H1 (cell line): ENCODE results near the gene NFATC1. TPM values are rescaled to one million over a fixed set of nuclear protein-coding genes. Genes with fewer than 3 reads are reported as not detected.

ENCODE experiments used
- EP300 ChIP-seq, 2 experiments: IDR thresholded peaks; 1 replicate in 1 of 2; 2 replicates in 1 of 2; pipeline ENCODE4 v1.6.1; 2011 to 2012; ENCODE audit warnings: low read depth in 2 of 2, low read length in 2 of 2, mild to moderate bottlenecking in 2 of 2, borderline replicate concordance in 1 of 2, inconsistent platforms in 1 of 2, moderate library complexity in 1 of 2
- POU5F1 ChIP-seq: IDR thresholded peaks from 2 replicates; pipeline ENCODE4 v1.6.1; 2011; ENCODE audit warnings: low read depth, mild to moderate bottlenecking, low read length, moderate library complexity
- polyA plus RNA-seq, 7 experiments: library from polyadenylated mRNA; depleted of rRNA in 3 of 7; stranded (reverse) in 5 of 7; unstranded in 2 of 7; fragments of >200 nt in 5 of 7; fragments of 200-250 nt in 2 of 7; gene quantifications; 1 replicate in 5 of 7; 2 replicates in 1 of 7; 4 replicates in 1 of 7; pipeline versions ENCODE4 v1.2.1 to v1.2.3, GENCODE V29; 2011 to 2013; ENCODE audit warnings: missing spikeins in 2 of 7, mixed read lengths in 2 of 7
- total RNA-seq: library from RNA; stranded (reverse); fragmentation: NEBNext Ultra II Directional; extraction: Animal tissue kit (Norgen Biotek cat#: 25700); gene quantifications from 2 replicates; pipeline ENCODE4 v1.2.1, GENCODE V29; 2021
- TF ChIP-seq, protein P1 (sequence below): fragments of 300-600 bp; sonication (generic); IDR thresholded peaks from 2 replicates; pipeline ENCODE4 v1.7.1; 2012; ENCODE audit warnings: low read length, moderate library complexity, mild to moderate bottlenecking, inconsistent platforms; ENCODE audit not compliant: insufficient replicate concordance

The NFATC1 gene
- total and polyA plus RNA-seq, 2 of the 8 experiments (the other 6 are each of a cell fraction or from before 2014, with no cell fraction given): 2.0 to 6.6 TPM

DNA sequence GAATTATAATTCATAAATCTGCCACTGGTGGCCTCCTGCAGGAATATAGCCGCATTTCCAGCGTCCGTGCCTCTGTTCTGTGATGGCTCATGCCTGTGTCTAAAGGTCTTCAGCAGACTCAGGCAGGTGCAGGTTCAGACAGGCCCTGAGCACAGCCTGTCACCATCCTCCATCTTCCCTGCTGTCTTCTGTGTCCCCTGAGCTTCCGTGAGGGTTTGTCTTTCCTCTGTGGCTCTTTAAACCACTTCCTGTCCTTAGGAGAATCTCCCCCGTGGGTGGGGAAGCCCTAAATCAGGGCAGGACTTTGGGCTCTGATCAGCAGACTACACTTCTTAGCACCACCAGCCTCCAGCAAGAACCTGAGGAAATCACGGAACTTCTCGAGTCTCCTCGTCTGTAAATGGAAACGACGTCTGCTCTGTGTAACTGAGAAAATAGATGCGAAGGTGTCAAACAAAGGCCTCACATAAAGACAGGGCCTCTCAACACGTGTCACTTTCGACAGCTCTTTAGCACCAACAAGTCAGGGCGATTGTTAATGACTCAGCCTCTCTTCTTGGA, 24.1 kb upstream of the NFATC1 start (continued):
- TF ChIP-seq, protein P1, sequence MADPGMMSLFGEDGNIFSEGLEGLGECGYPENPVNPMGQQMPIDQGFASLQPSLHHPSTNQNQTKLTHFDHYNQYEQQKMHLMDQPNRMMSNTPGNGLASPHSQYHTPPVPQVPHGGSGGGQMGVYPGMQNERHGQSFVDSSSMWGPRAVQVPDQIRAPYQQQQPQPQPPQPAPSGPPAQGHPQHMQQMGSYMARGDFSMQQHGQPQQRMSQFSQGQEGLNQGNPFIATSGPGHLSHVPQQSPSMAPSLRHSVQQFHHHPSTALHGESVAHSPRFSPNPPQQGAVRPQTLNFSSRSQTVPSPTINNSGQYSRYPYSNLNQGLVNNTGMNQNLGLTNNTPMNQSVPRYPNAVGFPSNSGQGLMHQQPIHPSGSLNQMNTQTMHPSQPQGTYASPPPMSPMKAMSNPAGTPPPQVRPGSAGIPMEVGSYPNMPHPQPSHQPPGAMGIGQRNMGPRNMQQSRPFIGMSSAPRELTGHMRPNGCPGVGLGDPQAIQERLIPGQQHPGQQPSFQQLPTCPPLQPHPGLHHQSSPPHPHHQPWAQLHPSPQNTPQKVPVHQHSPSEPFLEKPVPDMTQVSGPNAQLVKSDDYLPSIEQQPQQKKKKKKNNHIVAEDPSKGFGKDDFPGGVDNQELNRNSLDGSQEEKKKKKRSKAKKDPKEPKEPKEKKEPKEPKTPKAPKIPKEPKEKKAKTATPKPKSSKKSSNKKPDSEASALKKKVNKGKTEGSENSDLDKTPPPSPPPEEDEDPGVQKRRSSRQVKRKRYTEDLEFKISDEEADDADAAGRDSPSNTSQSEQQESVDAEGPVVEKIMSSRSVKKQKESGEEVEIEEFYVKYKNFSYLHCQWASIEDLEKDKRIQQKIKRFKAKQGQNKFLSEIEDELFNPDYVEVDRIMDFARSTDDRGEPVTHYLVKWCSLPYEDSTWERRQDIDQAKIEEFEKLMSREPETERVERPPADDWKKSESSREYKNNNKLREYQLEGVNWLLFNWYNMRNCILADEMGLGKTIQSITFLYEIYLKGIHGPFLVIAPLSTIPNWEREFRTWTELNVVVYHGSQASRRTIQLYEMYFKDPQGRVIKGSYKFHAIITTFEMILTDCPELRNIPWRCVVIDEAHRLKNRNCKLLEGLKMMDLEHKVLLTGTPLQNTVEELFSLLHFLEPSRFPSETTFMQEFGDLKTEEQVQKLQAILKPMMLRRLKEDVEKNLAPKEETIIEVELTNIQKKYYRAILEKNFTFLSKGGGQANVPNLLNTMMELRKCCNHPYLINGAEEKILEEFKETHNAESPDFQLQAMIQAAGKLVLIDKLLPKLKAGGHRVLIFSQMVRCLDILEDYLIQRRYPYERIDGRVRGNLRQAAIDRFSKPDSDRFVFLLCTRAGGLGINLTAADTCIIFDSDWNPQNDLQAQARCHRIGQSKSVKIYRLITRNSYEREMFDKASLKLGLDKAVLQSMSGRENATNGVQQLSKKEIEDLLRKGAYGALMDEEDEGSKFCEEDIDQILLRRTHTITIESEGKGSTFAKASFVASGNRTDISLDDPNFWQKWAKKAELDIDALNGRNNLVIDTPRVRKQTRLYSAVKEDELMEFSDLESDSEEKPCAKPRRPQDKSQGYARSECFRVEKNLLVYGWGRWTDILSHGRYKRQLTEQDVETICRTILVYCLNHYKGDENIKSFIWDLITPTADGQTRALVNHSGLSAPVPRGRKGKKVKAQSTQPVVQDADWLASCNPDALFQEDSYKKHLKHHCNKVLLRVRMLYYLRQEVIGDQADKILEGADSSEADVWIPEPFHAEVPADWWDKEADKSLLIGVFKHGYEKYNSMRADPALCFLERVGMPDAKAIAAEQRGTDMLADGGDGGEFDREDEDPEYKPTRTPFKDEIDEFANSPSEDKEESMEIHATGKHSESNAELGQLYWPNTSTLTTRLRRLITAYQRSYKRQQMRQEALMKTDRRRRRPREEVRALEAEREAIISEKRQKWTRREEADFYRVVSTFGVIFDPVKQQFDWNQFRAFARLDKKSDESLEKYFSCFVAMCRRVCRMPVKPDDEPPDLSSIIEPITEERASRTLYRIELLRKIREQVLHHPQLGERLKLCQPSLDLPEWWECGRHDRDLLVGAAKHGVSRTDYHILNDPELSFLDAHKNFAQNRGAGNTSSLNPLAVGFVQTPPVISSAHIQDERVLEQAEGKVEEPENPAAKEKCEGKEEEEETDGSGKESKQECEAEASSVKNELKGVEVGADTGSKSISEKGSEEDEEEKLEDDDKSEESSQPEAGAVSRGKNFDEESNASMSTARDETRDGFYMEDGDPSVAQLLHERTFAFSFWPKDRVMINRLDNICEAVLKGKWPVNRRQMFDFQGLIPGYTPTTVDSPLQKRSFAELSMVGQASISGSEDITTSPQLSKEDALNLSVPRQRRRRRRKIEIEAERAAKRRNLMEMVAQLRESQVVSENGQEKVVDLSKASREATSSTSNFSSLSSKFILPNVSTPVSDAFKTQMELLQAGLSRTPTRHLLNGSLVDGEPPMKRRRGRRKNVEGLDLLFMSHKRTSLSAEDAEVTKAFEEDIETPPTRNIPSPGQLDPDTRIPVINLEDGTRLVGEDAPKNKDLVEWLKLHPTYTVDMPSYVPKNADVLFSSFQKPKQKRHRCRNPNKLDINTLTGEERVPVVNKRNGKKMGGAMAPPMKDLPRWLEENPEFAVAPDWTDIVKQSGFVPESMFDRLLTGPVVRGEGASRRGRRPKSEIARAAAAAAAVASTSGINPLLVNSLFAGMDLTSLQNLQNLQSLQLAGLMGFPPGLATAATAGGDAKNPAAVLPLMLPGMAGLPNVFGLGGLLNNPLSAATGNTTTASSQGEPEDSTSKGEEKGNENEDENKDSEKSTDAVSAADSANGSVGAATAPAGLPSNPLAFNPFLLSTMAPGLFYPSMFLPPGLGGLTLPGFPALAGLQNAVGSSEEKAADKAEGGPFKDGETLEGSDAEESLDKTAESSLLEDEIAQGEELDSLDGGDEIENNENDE: no peak
- TF ChIP-seq EP300 (IDR thresholded peaks at IDR 0.05; ENCODE audit: borderline replicate concordance in 1 of 2, low read depth in 2 of 2, low read length in 2 of 2): no peak
- TF ChIP-seq POU5F1: no peak
- TF ChIP-seq, all 59 proteins: peak for 0
